Neural crest cell (in vitro differentiated cells): ENCODE data around the gene CCDC196. TPM values are rescaled to one million over a fixed set of nuclear protein-coding genes. Genes with fewer than 3 reads are reported as not detected.
A peak's percentile ranks its signal among the peaks of the same experiment; 100 is the strongest.

Experiments used
- DNase-seq: peaks from one replicate; pipeline ENCODE4 v3.0.0; 2021; ENCODE audit warnings: low read depth, mixed read lengths, low spot score
- H3K27ac Mint-ChIP-seq: one replicate; pipeline ENCODE4 v1.8.0; 2021; ENCODE audit warnings: mild to moderate bottlenecking, mixed read lengths; ENCODE audit not compliant: unreplicated experiment
- H3K27me3 Mint-ChIP-seq: 2 replicates; pipeline ENCODE4 v1.8.0; 2021; ENCODE audit warnings: low read depth, mild to moderate bottlenecking, mixed read lengths
- H3K36me3 Mint-ChIP-seq: 2 replicates; pipeline ENCODE4 v1.8.0; 2021; ENCODE audit warnings: low read depth, mild to moderate bottlenecking, mixed read lengths
- H3K4me1 Mint-ChIP-seq: 2 replicates; pipeline ENCODE4 v1.8.0; 2021; ENCODE audit warnings: mixed read lengths
- H3K4me3 Mint-ChIP-seq: one replicate; pipeline ENCODE4 v1.8.0; 2021; ENCODE audit warnings: mild to moderate bottlenecking, mixed read lengths
- H3K9me3 Mint-ChIP-seq: 2 replicates; pipeline ENCODE4 v1.8.0; 2021; ENCODE audit warnings: mixed read lengths
- CTCF ChIP-seq: fragments of 200-600 bp; sonication (generic); conservative IDR thresholded peaks from 2 replicates; pipeline ENCODE4 v1.5.0; 2021; ENCODE audit warnings: antibody characterized with exemption, mild to moderate bottlenecking
- total RNA-seq: library from RNA; stranded (reverse); gene quantifications from 2 replicates; pipeline ENCODE4 v1.2.1, GENCODE V29; 2021

The CCDC196 gene
- total RNA-seq, 1 donor from 2014 or later = not detected

- no peaks in the 10 kb centered on the region for H3K36me3 Mint-ChIP-seq
- no peak for TF ChIP-seq CTCF
- H3K9me3 Mint-ChIP-seq = no peaks in the 10 kb centered on the region
- no peak overlapping the region for H3K27ac Mint-ChIP-seq
- no peak for DNase-seq
- peaks cover 3% of the 10 kb centered on the region for H3K27me3 Mint-ChIP-seq
- H3K4me3 Mint-ChIP-seq = peak overlapping the region; percentile 27
- H3K4me1 Mint-ChIP-seq = peaks cover 7% of the 10 kb centered on the region
These were observed 17.4 kb downstream of the CCDC196 start for GRCh38 chr14:66503532-66503931.

- no peak for TF ChIP-seq CTCF
- Mint-ChIP-seq H3K4me1 (peaks cover 24% of the 10 kb centered on the region), H3K9me3 (no peaks in the 10 kb centered on the region), H3K27me3 (peaks cover 20% of the 10 kb centered on the region), H3K27ac (peak overlapping the region; percentile 72), H3K36me3 (no peaks in the 10 kb centered on the region), H3K4me3 (peak overlapping the region; percentile 98)
- DNase-seq = no peak
These were observed 21.1 kb downstream of the CCDC196 start for GRCh38 chr14:66507181-66507721.

- no peaks in the 10 kb centered on the region for H3K9me3 Mint-ChIP-seq
- no peaks in the 10 kb centered on the region for H3K36me3 Mint-ChIP-seq
- H3K4me3 Mint-ChIP-seq = peak within 1 kb of the TSS; percentile 98
- H3K27me3 Mint-ChIP-seq = peaks cover 20% of the 10 kb centered on the region
- peak; percentile 39 for TF ChIP-seq CTCF
- DNase-seq = peak; percentile 85
- peak within 1 kb of the TSS; percentile 97 for H3K27ac Mint-ChIP-seq
- H3K4me1 Mint-ChIP-seq = peaks cover 24% of the 10 kb centered on the region
These were observed 21.8 kb downstream of the CCDC196 start, which contains the start of gene GPHN for GRCh38 chr14:66507722-66508546. TSS of gene GPHN (plus strand) at chr14:66508147.

- Mint-ChIP-seq H3K4me1 (peaks cover 24% of the 10 kb centered on the region), H3K36me3 (no peaks in the 10 kb centered on the region), H3K4me3 (peak overlapping the region; percentile 98), H3K27ac (peak overlapping the region; percentile 97), H3K27me3 (peaks cover 20% of the 10 kb centered on the region), H3K9me3 (no peaks in the 10 kb centered on the region)
- TF ChIP-seq CTCF = no peak
- DNase-seq = no peak
These were observed 22.3 kb downstream of the CCDC196 start for GRCh38 chr14:66508547-66508845.

- Mint-ChIP-seq H3K27ac (no peak overlapping the region), H3K4me3 (peak overlapping the region; percentile 88), H3K27me3 (peaks cover 20% of the 10 kb centered on the region), H3K36me3 (no peaks in the 10 kb centered on the region), H3K9me3 (no peaks in the 10 kb centered on the region), H3K4me1 (peaks cover 24% of the 10 kb centered on the region)
- no peak for TF ChIP-seq CTCF
- peak; percentile 34 for DNase-seq
These were observed 22.9 kb downstream of the CCDC196 start for GRCh38 chr14:66508846-66509621.
